HG03196 (cell line): ENCODE results near the gene SNX19.
"Not testable (repeated sequence)": the region's sequence is repeated elsewhere in the genome, so short reads cannot be mapped to it uniquely, and the experiment has no call there.

Source experiments
- ATAC-seq: cut with Tn5 transposase; IDR thresholded peaks from one replicate; pipeline ENCODE4 v1.9.1; 2021; ENCODE audit not compliant: unreplicated experiment

SNX19 gene, protein sequence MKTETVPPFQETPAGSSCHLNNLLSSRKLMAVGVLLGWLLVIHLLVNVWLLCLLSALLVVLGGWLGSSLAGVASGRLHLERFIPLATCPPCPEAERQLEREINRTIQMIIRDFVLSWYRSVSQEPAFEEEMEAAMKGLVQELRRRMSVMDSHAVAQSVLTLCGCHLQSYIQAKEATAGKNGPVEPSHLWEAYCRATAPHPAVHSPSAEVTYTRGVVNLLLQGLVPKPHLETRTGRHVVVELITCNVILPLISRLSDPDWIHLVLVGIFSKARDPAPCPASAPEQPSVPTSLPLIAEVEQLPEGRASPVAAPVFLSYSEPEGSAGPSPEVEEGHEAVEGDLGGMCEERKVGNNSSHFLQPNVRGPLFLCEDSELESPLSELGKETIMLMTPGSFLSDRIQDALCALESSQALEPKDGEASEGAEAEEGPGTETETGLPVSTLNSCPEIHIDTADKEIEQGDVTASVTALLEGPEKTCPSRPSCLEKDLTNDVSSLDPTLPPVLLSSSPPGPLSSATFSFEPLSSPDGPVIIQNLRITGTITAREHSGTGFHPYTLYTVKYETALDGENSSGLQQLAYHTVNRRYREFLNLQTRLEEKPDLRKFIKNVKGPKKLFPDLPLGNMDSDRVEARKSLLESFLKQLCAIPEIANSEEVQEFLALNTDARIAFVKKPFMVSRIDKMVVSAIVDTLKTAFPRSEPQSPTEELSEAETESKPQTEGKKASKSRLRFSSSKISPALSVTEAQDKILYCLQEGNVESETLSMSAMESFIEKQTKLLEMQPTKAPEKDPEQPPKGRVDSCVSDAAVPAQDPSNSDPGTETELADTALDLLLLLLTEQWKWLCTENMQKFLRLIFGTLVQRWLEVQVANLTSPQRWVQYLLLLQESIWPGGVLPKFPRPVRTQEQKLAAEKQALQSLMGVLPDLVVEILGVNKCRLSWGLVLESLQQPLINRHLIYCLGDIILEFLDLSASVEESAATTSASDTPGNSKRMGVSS

GRCh38 chr11:130916238-130916855 lies at the start of gene SNX19:
Gene SNX19, minus strand, starts transcription at chr11:130916479. Its CDS starts 540 bp downstream, at chr11:130915939.
- peak; percentile 99 for ATAC-seq

DNA sequence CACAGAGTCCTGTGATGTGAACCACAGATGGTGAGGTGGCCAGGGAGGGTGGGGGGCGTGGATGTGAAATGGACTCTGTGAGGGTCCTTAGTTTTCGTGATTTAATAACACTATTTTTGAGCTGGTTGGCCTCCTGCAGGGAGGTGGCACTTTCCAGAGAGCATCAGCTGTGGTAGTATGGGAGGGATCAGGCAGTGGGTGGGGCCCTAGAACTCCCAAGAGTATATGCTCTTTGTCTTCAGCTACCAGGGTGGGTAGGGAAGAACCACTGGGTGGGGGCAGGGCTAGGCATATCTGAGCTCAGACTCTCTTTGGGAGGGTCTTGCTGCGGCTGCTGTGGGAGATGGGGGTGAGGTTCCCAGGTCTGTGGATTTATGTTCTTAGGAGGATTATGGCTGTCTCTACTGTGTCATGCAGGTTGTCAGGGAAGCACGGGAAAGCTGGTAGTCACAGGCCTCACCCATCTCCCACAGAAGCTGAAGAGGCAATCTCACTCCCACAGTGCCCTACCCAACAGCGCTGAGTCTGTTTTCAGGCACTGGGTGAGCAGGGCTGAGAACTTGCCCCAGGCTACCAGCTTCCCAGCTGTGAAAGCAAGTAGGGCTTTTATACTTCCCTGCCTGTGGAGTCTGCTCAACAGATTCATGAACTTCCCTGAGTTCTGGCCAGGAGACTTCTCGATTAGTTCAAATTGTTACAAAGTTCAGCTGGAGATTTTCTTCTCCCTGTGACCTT lies 47.9 kb upstream of the SNX19 start:
- no peak for ATAC-seq

- no peak for ATAC-seq
These were observed 31.6 kb upstream of the SNX19 start for GRCh38 chr11:130947889-130948288.

DNA sequence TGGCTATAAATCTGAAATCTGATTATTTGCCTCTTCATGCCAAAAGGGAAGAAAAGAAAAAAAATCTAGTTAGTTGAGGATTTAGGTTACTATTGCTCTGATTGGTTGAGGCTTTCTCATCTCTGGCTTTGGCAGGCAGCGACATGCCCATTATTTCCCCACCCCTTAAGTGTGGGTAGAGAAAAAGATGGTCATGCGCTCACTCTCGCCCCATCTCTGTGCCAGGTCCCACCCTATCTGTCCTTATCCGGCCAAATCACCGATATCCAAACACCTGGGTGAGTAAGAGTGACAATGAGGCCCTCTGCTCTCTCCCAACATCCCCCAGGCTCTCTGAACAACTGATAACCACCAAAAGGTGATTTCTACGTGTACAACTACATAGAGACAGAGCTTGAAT lies 31.2 kb upstream of the SNX19 start:
- ATAC-seq = no peak

DNA sequence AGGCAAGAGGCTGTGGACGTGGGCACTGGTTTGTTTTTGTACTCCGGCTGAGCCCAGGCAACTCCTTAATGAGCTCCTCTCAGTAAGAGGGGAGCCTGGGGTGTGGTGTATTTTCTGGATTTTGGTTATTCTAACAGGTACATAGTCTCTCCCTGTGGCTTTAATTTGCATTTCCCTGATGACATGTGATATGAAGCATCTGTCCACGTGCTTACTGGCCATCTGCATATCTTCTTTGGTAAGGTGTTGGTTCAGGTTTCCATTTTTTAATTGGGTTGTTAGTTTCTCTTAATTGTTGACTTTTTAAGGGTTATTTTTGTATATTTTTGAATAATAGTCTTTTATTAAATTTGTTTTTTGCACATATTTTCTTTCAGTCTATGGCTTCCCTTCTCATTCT lies 30.8 kb upstream of the SNX19 start:
- no peak for ATAC-seq

GRCh38 chr11:130945896-130946295 lies 29.6 kb upstream of the SNX19 start:
- no peak for ATAC-seq

GRCh38 chr11:130940706-130941105 lies 24.4 kb upstream of the SNX19 start:
- no peak for ATAC-seq

- no peak for ATAC-seq
These were observed 20.8 kb upstream of the SNX19 start for GRCh38 chr11:130937051-130937450.

- no peak for ATAC-seq
These were observed 15.9 kb upstream of the SNX19 start for GRCh38 chr11:130932086-130932712.

- no peak for ATAC-seq
These were observed 8.5 kb upstream of the SNX19 start for GRCh38 chr11:130924750-130925149.

- ATAC-seq = not testable (repeated sequence)
These were observed 4.3 kb upstream of the SNX19 start for GRCh38 chr11:130920612-130921011.

- no peak for ATAC-seq
These were observed 1.8 kb upstream of the SNX19 start for GRCh38 chr11:130918081-130918480.

DNA sequence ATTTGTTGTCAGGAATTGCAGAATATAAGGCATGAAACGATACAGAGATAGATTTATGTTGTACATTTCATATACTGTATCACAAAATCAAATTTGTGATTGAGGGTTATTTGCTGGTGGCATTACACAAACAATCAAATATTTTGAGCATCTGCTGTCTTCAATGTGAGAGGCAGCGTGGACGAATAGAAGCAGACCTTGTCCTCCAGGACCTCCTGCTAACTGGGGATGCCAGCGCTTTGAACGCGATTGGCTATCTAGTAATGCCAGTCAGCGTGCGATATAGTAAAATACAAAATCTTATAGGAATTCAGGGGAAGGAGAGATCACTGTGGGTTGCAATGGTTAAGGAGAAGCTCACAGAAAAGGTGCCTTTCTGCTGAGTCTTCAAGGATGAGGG lies 631 bp upstream of the SNX19 start:
- ATAC-seq = no peak

DNA sequence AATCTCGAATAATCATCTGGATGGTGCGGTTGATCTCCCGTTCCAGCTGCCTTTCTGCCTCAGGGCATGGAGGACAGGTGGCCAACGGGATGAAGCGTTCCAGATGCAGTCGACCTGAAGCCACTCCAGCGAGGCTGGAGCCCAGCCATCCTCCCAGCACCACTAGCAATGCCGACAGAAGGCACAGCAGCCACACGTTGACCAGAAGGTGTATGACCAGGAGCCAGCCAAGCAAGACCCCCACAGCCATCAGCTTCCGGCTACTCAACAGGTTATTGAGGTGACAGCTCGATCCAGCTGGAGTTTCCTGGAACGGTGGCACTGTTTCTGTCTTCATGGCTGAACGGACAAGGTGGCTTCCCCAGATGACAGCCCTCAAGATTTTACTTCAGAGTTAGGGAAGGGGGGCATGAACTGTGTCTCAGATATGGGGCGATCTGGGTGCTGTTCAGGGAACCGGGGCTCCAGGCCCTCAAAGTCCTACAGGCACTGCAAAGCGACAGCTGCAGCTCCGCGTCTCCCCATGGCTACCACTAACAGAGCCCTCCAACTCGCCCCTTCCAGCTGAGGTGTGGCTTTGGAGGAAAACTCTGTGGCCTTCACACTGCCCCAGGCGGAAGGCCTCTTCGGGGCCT lies 559 bp downstream of the SNX19 start:
- peak; percentile 28 for ATAC-seq

DNA sequence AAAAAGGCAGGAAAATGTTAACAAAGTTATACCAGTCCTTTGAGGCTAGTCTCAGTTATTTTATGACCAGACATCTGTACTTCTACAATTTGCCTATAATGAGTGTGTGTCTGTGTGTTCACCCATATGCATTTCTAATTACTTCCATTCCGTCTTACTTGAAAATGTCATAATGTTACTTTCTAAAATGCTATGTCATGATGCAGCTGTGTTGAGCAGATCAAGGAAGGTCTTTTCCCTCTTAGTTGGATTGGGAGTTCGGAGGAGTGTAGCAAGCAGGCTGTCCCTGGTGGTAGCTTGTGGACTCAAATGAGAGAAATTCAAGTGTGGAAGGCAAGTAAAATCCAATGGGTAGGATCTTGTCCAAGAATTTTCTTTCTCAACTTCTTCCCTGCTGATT lies 3.0 kb downstream of the SNX19 start:
- no peak for ATAC-seq

DNA sequence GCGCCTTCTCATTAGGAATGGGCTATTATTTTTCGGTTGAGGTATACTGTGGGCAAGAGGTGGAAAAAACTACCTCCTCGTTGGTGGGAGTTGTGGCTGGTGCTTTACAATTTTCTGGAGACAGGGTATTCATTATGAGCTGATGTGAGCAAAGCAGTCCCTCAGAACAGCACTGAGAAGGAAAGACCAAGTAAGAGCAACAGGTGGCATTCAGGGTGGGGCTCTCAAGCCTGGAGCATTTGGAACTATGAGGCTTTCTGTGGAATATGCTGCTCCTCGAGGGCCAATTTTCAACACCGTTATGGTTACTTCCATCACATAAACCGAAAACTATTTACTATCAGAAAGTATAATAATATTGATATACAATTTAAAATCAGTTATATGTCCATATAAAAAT lies 3.7 kb downstream of the SNX19 start:
- ATAC-seq = no peak

- no peak for ATAC-seq
These were observed 5.0 kb downstream of the SNX19 start for GRCh38 chr11:130911306-130911705.

GRCh38 chr11:130909650-130910049 lies 6.6 kb downstream of the SNX19 start:
- no peak for ATAC-seq

- no peak for ATAC-seq
These were observed 7.3 kb downstream of the SNX19 start for GRCh38 chr11:130908770-130909625.
